Loucy (cell line): Measurements from ENCODE around the gene IBA57.

Experiments
- EZH2phosphoT487 ChIP-seq: fragments of 200-600 bp; IDR thresholded peaks from 2 replicates; pipeline ENCODE4 v1.6.1; 2018; ENCODE audit warnings: antibody characterized with exemption, mild to moderate bottlenecking, moderate library complexity, borderline replicate concordance
- TF ChIP-seq, protein P1 (sequence below): fragments of 200-600 bp; sonication (generic); conservative IDR thresholded peaks from 2 replicates; pipeline ENCODE4 v1.5.1; 2014; ENCODE audit warnings: mild to moderate bottlenecking, antibody characterized with exemption, low read length

GRCh38 chr1:228212415-228212965 is 46.9 kb downstream of the IBA57 start:
- TF ChIP-seq, protein P1, sequence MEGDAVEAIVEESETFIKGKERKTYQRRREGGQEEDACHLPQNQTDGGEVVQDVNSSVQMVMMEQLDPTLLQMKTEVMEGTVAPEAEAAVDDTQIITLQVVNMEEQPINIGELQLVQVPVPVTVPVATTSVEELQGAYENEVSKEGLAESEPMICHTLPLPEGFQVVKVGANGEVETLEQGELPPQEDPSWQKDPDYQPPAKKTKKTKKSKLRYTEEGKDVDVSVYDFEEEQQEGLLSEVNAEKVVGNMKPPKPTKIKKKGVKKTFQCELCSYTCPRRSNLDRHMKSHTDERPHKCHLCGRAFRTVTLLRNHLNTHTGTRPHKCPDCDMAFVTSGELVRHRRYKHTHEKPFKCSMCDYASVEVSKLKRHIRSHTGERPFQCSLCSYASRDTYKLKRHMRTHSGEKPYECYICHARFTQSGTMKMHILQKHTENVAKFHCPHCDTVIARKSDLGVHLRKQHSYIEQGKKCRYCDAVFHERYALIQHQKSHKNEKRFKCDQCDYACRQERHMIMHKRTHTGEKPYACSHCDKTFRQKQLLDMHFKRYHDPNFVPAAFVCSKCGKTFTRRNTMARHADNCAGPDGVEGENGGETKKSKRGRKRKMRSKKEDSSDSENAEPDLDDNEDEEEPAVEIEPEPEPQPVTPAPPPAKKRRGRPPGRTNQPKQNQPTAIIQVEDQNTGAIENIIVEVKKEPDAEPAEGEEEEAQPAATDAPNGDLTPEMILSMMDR = no peak
- TF ChIP-seq EZH2phosphoT487 = no peak
